Osteocyte (in vitro differentiated cells): ENCODE results near the gene UBE3C. TPM values are rescaled to one million over a fixed set of nuclear protein-coding genes. Genes with fewer than 3 reads are reported as not detected.
A peak's percentile ranks its signal among the peaks of the same experiment; 100 is the strongest.
"Not testable (repeated sequence)": the region's sequence is repeated elsewhere in the genome, so short reads cannot be mapped to it uniquely, and the experiment has no call there.

ENCODE experiments used
- DNase-seq: peaks from one replicate; pipeline ENCODE4 v3.0.0; 2021; ENCODE audit warnings: mixed read lengths; ENCODE audit not compliant: unreplicated experiment; ENCODE audit errors: extremely low spot score
- H3K27ac Mint-ChIP-seq: one replicate; pipeline ENCODE4 v1.8.0; 2021; ENCODE audit warnings: mild to moderate bottlenecking, mixed read lengths; ENCODE audit not compliant: unreplicated experiment
- H3K27me3 Mint-ChIP-seq: one replicate; pipeline ENCODE4 v1.8.0; 2021; ENCODE audit warnings: mixed read lengths; ENCODE audit not compliant: unreplicated experiment
- H3K36me3 Mint-ChIP-seq: one replicate; pipeline ENCODE4 v1.8.0; 2021; ENCODE audit warnings: mixed read lengths; ENCODE audit not compliant: unreplicated experiment
- H3K4me1 Mint-ChIP-seq: one replicate; pipeline ENCODE4 v1.8.0; 2021; ENCODE audit warnings: mixed read lengths; ENCODE audit not compliant: unreplicated experiment
- H3K4me3 Mint-ChIP-seq: one replicate; pipeline ENCODE4 v1.8.0; 2021; ENCODE audit warnings: mild to moderate bottlenecking, moderate library complexity, mixed read lengths; ENCODE audit not compliant: unreplicated experiment
- H3K9me3 Mint-ChIP-seq: one replicate; pipeline ENCODE4 v1.8.0; 2021; ENCODE audit warnings: mixed read lengths; ENCODE audit not compliant: unreplicated experiment
- total RNA-seq: library from RNA; stranded (reverse); gene quantifications from 2 replicates; pipeline ENCODE4 v1.2.1, GENCODE V29; 2021
- TF ChIP-seq, protein P1 (sequence below): fragments of 200-600 bp; sonication (generic); IDR thresholded peaks from 2 replicates; pipeline ENCODE4 v1.5.0; 2021; ENCODE audit warnings: antibody characterized with exemption, mild to moderate bottlenecking, moderate library complexity

The UBE3C gene
- total RNA-seq, 1 donor from 2014 or later: 59.6 TPM

- TF ChIP-seq, protein P1, sequence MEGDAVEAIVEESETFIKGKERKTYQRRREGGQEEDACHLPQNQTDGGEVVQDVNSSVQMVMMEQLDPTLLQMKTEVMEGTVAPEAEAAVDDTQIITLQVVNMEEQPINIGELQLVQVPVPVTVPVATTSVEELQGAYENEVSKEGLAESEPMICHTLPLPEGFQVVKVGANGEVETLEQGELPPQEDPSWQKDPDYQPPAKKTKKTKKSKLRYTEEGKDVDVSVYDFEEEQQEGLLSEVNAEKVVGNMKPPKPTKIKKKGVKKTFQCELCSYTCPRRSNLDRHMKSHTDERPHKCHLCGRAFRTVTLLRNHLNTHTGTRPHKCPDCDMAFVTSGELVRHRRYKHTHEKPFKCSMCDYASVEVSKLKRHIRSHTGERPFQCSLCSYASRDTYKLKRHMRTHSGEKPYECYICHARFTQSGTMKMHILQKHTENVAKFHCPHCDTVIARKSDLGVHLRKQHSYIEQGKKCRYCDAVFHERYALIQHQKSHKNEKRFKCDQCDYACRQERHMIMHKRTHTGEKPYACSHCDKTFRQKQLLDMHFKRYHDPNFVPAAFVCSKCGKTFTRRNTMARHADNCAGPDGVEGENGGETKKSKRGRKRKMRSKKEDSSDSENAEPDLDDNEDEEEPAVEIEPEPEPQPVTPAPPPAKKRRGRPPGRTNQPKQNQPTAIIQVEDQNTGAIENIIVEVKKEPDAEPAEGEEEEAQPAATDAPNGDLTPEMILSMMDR: no peak
- Mint-ChIP-seq H3K9me3 (no peaks in the 10 kb centered on the region), H3K27me3 (no peaks in the 10 kb centered on the region), H3K36me3 (peaks cover 23% of the 10 kb centered on the region), H3K4me1 (no peaks in the 10 kb centered on the region), H3K27ac (no peak overlapping the region), H3K4me3 (no peak overlapping the region)
- DNase-seq: no peak
Observed at GRCh38 chr7:157241631-157242030, 102.9 kb downstream of the UBE3C start.

GRCh38 chr7:157244516-157245294 lies 106.0 kb downstream of the UBE3C start:
- TF ChIP-seq, protein P1: no peak

GRCh38 chr7:157246052-157246451 lies 107.3 kb downstream of the UBE3C start:
- H3K27me3 Mint-ChIP-seq: no peaks in the 10 kb centered on the region

More at GRCh38 chr7:157244516-157245294, 106.0 kb downstream of the UBE3C start:
- Mint-ChIP-seq H3K36me3 (peaks cover 11% of the 10 kb centered on the region), H3K4me1 (no peaks in the 10 kb centered on the region), H3K9me3 (no peaks in the 10 kb centered on the region), H3K4me3 (no peak overlapping the region), H3K27ac (no peak overlapping the region), H3K27me3 (no peaks in the 10 kb centered on the region)
- DNase-seq: no peak

DNA sequence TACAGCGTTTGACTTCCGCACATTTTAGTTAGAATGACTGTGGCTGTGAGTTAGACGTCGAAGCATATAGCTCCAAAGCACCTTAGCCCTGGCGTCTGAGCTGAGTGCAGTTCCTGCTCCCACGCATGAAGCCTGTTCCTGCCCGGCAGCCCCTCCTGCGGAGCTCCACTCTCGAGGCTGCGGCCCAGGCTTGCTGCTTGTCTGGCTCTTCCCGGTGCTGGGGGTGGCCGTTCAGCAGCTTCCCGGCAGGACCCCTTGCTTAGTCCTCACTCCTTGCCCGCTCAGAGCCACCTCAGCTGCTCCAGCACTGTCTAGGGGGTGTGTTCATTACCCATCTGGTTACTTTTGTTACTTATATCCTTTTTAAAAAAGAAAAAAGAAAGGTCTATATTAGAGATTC lies 109.9 kb downstream of the UBE3C start:
- no peak for DNase-seq
- no peaks in the 10 kb centered on the region for H3K27me3 Mint-ChIP-seq
- H3K4me1 Mint-ChIP-seq: no peaks in the 10 kb centered on the region
- peaks cover 9% of the 10 kb centered on the region for H3K36me3 Mint-ChIP-seq
- TF ChIP-seq, protein P1: no peak
- no peak overlapping the region for H3K4me3 Mint-ChIP-seq
- no peak overlapping the region for H3K27ac Mint-ChIP-seq
- no peaks in the 10 kb centered on the region for H3K9me3 Mint-ChIP-seq

More at GRCh38 chr7:157246052-157246451, 107.3 kb downstream of the UBE3C start:
- Mint-ChIP-seq H3K36me3 (peaks cover 13% of the 10 kb centered on the region), H3K4me3 (no peak overlapping the region), H3K27ac (no peak overlapping the region), H3K9me3 (no peaks in the 10 kb centered on the region), H3K4me1 (no peaks in the 10 kb centered on the region)
- TF ChIP-seq, protein P1: no peak
- no peak for DNase-seq

DNA sequence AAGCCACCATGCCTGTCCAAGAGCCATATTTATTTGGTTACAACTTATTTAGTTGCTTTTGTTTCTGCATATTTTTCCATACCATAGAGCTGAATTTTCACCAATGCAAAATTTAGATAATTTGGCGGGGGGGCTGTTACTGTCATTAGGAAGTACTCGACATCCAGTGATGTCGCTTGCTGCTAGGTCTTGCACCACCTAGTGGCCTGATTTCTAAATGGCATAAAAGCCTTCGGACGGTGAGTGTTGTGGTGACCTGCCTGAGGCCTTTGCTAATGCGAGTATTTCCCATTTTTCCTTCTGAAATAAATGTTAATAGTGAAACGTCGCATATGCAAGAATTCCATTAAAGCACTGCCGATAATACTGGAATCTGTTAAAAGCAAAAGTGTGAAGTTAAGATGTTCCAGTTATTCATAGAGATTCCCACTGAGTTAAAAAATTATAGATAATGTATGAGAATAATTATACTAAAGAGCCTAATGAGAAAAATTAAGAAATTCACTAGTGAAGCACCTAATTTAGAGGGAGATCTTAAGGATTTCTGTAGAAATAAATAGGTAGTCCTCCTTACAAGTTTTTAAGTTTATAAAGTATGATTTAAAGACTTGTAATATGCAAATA lies 112.0 kb downstream of the UBE3C start:
- H3K27ac Mint-ChIP-seq: no peak overlapping the region
- no peaks in the 10 kb centered on the region for H3K27me3 Mint-ChIP-seq
- H3K9me3 Mint-ChIP-seq: no peaks in the 10 kb centered on the region
- TF ChIP-seq, protein P1: peak; percentile 75
- no peak overlapping the region for H3K4me3 Mint-ChIP-seq
- no peaks in the 10 kb centered on the region for H3K4me1 Mint-ChIP-seq
- no peak for DNase-seq
- H3K36me3 Mint-ChIP-seq: peaks cover 13% of the 10 kb centered on the region

DNA sequence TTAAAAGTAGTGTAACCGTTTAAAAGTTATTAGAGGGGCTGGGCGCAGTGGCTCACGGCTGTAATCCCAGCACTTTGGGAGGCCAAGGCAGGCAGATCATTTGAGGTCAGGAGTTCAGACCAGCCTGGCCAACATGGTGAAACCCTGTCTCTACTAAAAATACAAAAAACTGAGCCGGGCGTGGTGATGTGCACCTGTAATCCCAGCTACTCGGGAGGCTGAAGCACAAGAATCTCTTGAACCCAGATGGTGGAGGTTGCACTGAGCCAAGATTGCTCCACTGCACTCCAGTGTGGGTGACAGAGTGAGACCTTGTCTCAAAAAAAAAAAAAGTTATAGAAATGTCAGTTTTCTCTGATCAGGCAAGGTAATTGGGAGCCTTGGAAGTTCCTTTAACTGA lies 113.1 kb downstream of the UBE3C start:
- H3K27ac Mint-ChIP-seq, H3K4me3 Mint-ChIP-seq, H3K9me3 Mint-ChIP-seq, H3K27me3 Mint-ChIP-seq, H3K4me1 Mint-ChIP-seq: not testable (repeated sequence)
- peaks cover 17% of the 10 kb centered on the region for H3K36me3 Mint-ChIP-seq
- peak; percentile 54 for DNase-seq
